GM12878 (cell line): ENCODE data around the gene MAML2. TPM values are rescaled to one million over a fixed set of nuclear protein-coding genes. Genes with fewer than 3 reads are reported as not detected.

Experiments used
- ATAC-seq: fragments of 200-7000 bp; cut with Tn5 transposase; 3 replicates; pipeline ENCODE4 v1.9.1; 2020; ENCODE audit warnings: mild to moderate bottlenecking, moderate library complexity
- BruUV-seq: library from RNA; stranded (reverse); fragments of 400-500 nt; replicated peaks from 2 replicates; lab custom pipeline; 2021; lab: Mats Ljungman, UMichigan
- CTCF ChIA-PET: fragments of 300-600 bp; sonication (Branson Sonifier 250); formaldehyde crosslinking; extraction: SDS; loops from one replicate; lab custom pipeline; 2021; ENCODE audit warnings: inconsistent platforms; lab: Yijun Ruan, JAX
- POLR2A ChIA-PET: fragments of 350-600 bp; formaldehyde crosslinking; extraction: SDS; loops from one replicate; lab custom pipeline; 2021; ENCODE audit warnings: inconsistent platforms; lab: Charles Lee
- RAD21 ChIA-PET: fragments of 300-600 bp; sonication (Branson Sonifier 250); formaldehyde crosslinking; loops from one replicate; lab custom pipeline; 2023; ENCODE audit warnings: antibody characterized with exemption; ENCODE audit not compliant: unreplicated experiment; lab: Charles Lee
- SMC1A ChIA-PET: fragments of 300-600 bp; sonication (Branson Sonifier 250); formaldehyde crosslinking; loops from one replicate; lab custom pipeline; 2023; ENCODE audit not compliant: unreplicated experiment, uncharacterized antibody; lab: Charles Lee
- DNase-seq: peaks from one replicate; pipeline ENCODE4 v3.0.0-alpha.2; 2011; ENCODE audit warnings: low read depth, low spot score
- FAIRE-seq: peaks from 3 replicates; lab custom pipeline; 2011; peaks lifted over from hg19 to GRCh38; lab: Jason Lieb, UNC
- H2AFZ ChIP-seq: 2 replicates; pipeline ENCODE4 v1.6.0; 2011; ENCODE audit warnings: low read depth, low read length, control low read depth; ENCODE audit not compliant: control insufficient read depth
- H3K27ac ChIP-seq: 2 replicates; pipeline ENCODE4 v1.5.1; 2011; ENCODE audit warnings: control low read depth; ENCODE audit not compliant: control insufficient read depth, insufficient read depth
- H3K27me3 ChIP-seq, 2 experiments: replicated peaks in 1 of 2; 2 replicates each; pipeline versions ENCODE4 v1.6.0 to v1.6.1; 2011; ENCODE audit warnings: low read length in 1 of 2; ENCODE audit not compliant: control insufficient read depth in 2 of 2, insufficient read depth in 2 of 2
- H3K36me3 ChIP-seq, 2 experiments: 2 replicates each; pipeline ENCODE4 v1.5.1; 2011; ENCODE audit warnings: low read length in 1 of 2; ENCODE audit not compliant: control insufficient read depth in 2 of 2, insufficient read depth in 2 of 2
- H3K4me1 ChIP-seq: 2 replicates; pipeline ENCODE4 v1.6.1; 2011; ENCODE audit warnings: mild to moderate bottlenecking, low read length, moderate library complexity, mixed read lengths; ENCODE audit not compliant: control insufficient read depth, insufficient read depth
- H3K4me2 ChIP-seq: 2 replicates; pipeline ENCODE4 v1.6.0; 2011; ENCODE audit warnings: control low read depth; ENCODE audit not compliant: control insufficient read depth, insufficient read depth
- H3K4me3 ChIP-seq: fragments of 200-600 bp; sonication (generic); 2 replicates; pipeline ENCODE4 v1.5.1; 2016
- H3K79me2 ChIP-seq: 2 replicates; pipeline ENCODE4 v1.6.0; 2011; ENCODE audit warnings: low read length; ENCODE audit not compliant: control insufficient read depth, insufficient read depth
- H3K9ac ChIP-seq: 2 replicates; pipeline ENCODE4 v1.8.0; 2011; ENCODE audit warnings: low read length, control low read depth, mixed read lengths; ENCODE audit not compliant: control insufficient read depth, insufficient read depth
- H3K9me3 ChIP-seq: replicated peaks from 3 replicates; pipeline ENCODE4 v1.5.1; 2011; ENCODE audit warnings: mild to moderate bottlenecking, low read length; ENCODE audit not compliant: control insufficient read depth, insufficient read depth
- H4K20me1 ChIP-seq: 2 replicates; pipeline ENCODE4 v1.6.0; 2011; ENCODE audit not compliant: control insufficient read depth, insufficient read depth
- CHD1 ChIP-seq: IDR thresholded peaks from 2 replicates; pipeline ENCODE4 v1.6.1; 2012; ENCODE audit warnings: low read depth, low read length, improper control_type of control experiment
- DPF2 ChIP-seq: fragments of 450-650 bp; IDR thresholded peaks from 2 replicates; pipeline ENCODE4 v1.6.1; 2017; ENCODE audit warnings: mild to moderate bottlenecking
- EED ChIP-seq: sonication (generic); IDR thresholded peaks from 2 replicates; pipeline ENCODE4 v1.6.1; 2016; ENCODE audit warnings: antibody characterized with exemption, low read depth
- IRF5 ChIP-seq: fragments of 450-650 bp; IDR thresholded peaks from 2 replicates; pipeline ENCODE4 v1.6.1; 2017; ENCODE audit warnings: borderline replicate concordance
- JUNB ChIP-seq: IDR thresholded peaks from 2 replicates; pipeline ENCODE4 v1.6.1; 2016; ENCODE audit warnings: antibody characterized with exemption, mild to moderate bottlenecking
- MEF2A ChIP-seq: IDR thresholded peaks from 2 replicates; pipeline ENCODE4 v1.6.1; 2011; ENCODE audit warnings: low read depth, mild to moderate bottlenecking, low read length, moderate library complexity; ENCODE audit not compliant: insufficient read depth
- NFYA ChIP-seq: IDR thresholded peaks from 2 replicates; pipeline ENCODE4 v1.6.1; 2011; ENCODE audit warnings: low read depth, mild to moderate bottlenecking, low read length, improper control_type of control experiment, borderline replicate concordance
- NR2F1 ChIP-seq: fragments of 450-650 bp; conservative IDR thresholded peaks from 2 replicates; pipeline ENCODE4 v1.6.1; 2017; ENCODE audit warnings: mild to moderate bottlenecking
- RAD51 ChIP-seq: fragments of 450-650 bp; IDR thresholded peaks from 2 replicates; pipeline ENCODE4 v1.6.1; 2016; ENCODE audit warnings: moderate library complexity, mild to moderate bottlenecking, inconsistent platforms
- RCOR1 ChIP-seq: conservative IDR thresholded peaks from 2 replicates; pipeline ENCODE4 v1.6.1; 2012; ENCODE audit warnings: low read depth, low read length, improper control_type of control experiment
- SMC3 ChIP-seq: IDR thresholded peaks from 2 replicates; pipeline ENCODE4 v1.6.1; 2011; ENCODE audit warnings: low read length, improper control_type of control experiment, borderline replicate concordance
- TAF1 ChIP-seq: IDR thresholded peaks from 2 replicates; pipeline ENCODE4 v1.6.1; 2011; ENCODE audit warnings: mild to moderate bottlenecking, low read depth, low read length, borderline replicate concordance
- ZNF207 ChIP-seq: fragments of 450-650 bp; IDR thresholded peaks from 2 replicates; pipeline ENCODE4 v1.6.1; 2014; ENCODE audit warnings: antibody characterized with exemption, mild to moderate bottlenecking, borderline replicate concordance
- ZNF384 ChIP-seq: IDR thresholded peaks from 2 replicates; pipeline ENCODE4 v1.6.1; 2012; ENCODE audit warnings: low read depth, mild to moderate bottlenecking, low read length, improper control_type of control experiment, borderline replicate concordance
- WGBS: methylation state at CpG from one replicate; pipeline ENCODE4 v1.1.6; 2016; ENCODE audit warnings: low lambda C conversion rate; ENCODE audit not compliant: insufficient replicate concordance, insufficient coverage; ENCODE audit errors: missing lambda C conversion rate; 5-methylcytosine and 5-hydroxymethylcytosine counted together
- in situ Hi-C: fragments of 300-500 bp; cut with MboI; formaldehyde crosslinking; loops from 9 replicates; pipeline ENCODE4 v1.14.3; 2018; ENCODE audit warnings: mixed read lengths
- intact Hi-C: fragments of 100-400 bp; cut with micrococcal nuclease; formaldehyde crosslinking; loops from one replicate; pipeline ENCODE4 v1.14.2; 2022; ENCODE audit not compliant: unreplicated experiment
- polyA plus RNA-seq, 11 experiments: library from polyadenylated mRNA; depleted of rRNA in 4 of 11; unstranded in 6 of 11; stranded (reverse) in 5 of 11; fragments of >200 nt; fragmentation: Nextera tagmentation in 4 of 11; fragmentation: Illumina TruSeq in 1 of 11; extraction: Ambion mirVana in 4 of 11; extraction: Trizol in 1 of 11; gene quantifications; 1 replicate in 1 of 11; 2 replicates in 10 of 11; pipeline versions ENCODE4 v1.2.1 to v1.2.3, GENCODE V29; 2011 to 2016; ENCODE audit warnings: inconsistent platforms in 2 of 11, missing spikeins in 2 of 11, low read depth in 1 of 11
- total RNA-seq, 4 experiments: library from RNA; depleted of rRNA in 3 of 4; stranded (reverse); fragments of >200 nt in 3 of 4; fragmentation: Illumina TruSeq in 1 of 4; extraction: Trizol in 1 of 4; gene quantifications; 2 replicates each; pipeline versions ENCODE4 v1.2.1 to v1.2.3, GENCODE V29; 2013 to 2021

MAML2 gene
- total and polyA plus RNA-seq, 10 of the 15 experiments (the other 5 are each of a cell fraction or from before 2014, with no cell fraction given) = 2.5 to 15.1 (median 12.0) TPM

- H3K27ac ChIP-seq = no peak overlapping the region
- in situ Hi-C loops (no loop called here), intact Hi-C loops (no loop called here)
- no peak overlapping the region for H3K4me2 ChIP-seq
- no TSS peak for BruUV-seq
- no peak for FAIRE-seq
- no peak for ATAC-seq
- H3K4me1 ChIP-seq = peaks cover 25% of the 10 kb centered on the region
- ChIA-PET CTCF (interaction anchor here (0.8 to 1.3 kb wide), 3 partner anchors 14 to 80 kb away, joined by 3 to 4 read pairs (median 3); no protein-coding TSS in a partner anchor), SMC1A (interaction anchor here (1.6 to 3.6 kb wide), 3 partner anchors 11 to 137 kb away, joined by 4 to 13 read pairs (median 6); no protein-coding TSS in a partner anchor), POLR2A (no interaction called here), RAD21 (no interaction called here)
- H3K36me3 ChIP-seq = no peaks in the 10 kb centered on the region; a peak in 1 of 4 replicates
- no peak overlapping the region for H3K4me3 ChIP-seq
- H3K79me2 ChIP-seq = peaks cover 11% of the 10 kb centered on the region
- H3K9ac ChIP-seq = no peak overlapping the region
- 3% methylated on average over 3 of the region's 3 CpGs for WGBS
- DNase-seq = no peak
- H3K27me3 ChIP-seq = no peaks in the 10 kb centered on the region
- no peak overlapping the region for H2AFZ ChIP-seq
- H4K20me1 ChIP-seq = no peaks in the 10 kb centered on the region
- H3K9me3 ChIP-seq = no peaks in the 10 kb centered on the region
- TF ChIP-seq MEF2A (no peak), RAD51 (no peak), NFYA (no peak), EED (no peak), IRF5 (no peak), DPF2 (no peak), TAF1 (no peak), SMC3 (no peak), JUNB (no peak), ZNF207 (no peak), ZNF384 (no peak), NR2F1 (no peak), RCOR1 (no peak), CHD1 (no peak)
Observed at GRCh38 chr11:96151501-96151900, 191.5 kb downstream of the MAML2 start.
